Activated CD8-positive, alpha-beta T cell treated with anti-CD3 and anti-CD28 coated beads, Interleukin-2, amount 10 ng/mL, durations not matched to agents 7 days and 5 days (primary cell): Measurements from ENCODE around the gene ZSCAN9. TPM values are rescaled to one million over a fixed set of nuclear protein-coding genes. Genes with fewer than 3 reads are reported as not detected.
A peak's percentile ranks its signal among the peaks of the same experiment; 100 is the strongest.

ENCODE experiments used
- ATAC-seq: fragments of 150-1000 bp; cut with Tn5 transposase; one replicate; pipeline ENCODE4 v1.10.0; 2021; ENCODE audit warnings: moderate library complexity
- CTCF ChIA-PET: fragments of 350-600 bp; sonication (Branson Sonifier 250); formaldehyde crosslinking; loops from one replicate; lab custom pipeline; 2021; ENCODE audit warnings: antibody characterized with exemption; lab: Charles Lee
- POLR2A ChIA-PET: fragments of 350-600 bp; sonication (Branson Sonifier 250); formaldehyde crosslinking; loops from one replicate; lab custom pipeline; 2021; ENCODE audit warnings: antibody characterized with exemption; lab: Charles Lee
- DNase-seq: peaks from one replicate; pipeline ENCODE4 v3.0.0-alpha.2; 2020
- H3K27ac Mint-ChIP-seq: one replicate; pipeline ENCODE4 v1.8.0; 2021; ENCODE audit warnings: mild to moderate bottlenecking, mixed read lengths
- H3K27me3 Mint-ChIP-seq: one replicate; pipeline ENCODE4 v1.8.0; 2021; ENCODE audit warnings: low read depth, mixed read lengths
- H3K36me3 Mint-ChIP-seq: one replicate; pipeline ENCODE4 v1.8.0; 2021; ENCODE audit warnings: low read depth, mixed read lengths
- H3K4me1 Mint-ChIP-seq: one replicate; pipeline ENCODE4 v1.8.0; 2021; ENCODE audit warnings: low read depth, mixed read lengths
- H3K4me3 Mint-ChIP-seq: one replicate; pipeline ENCODE4 v1.8.0; 2021; ENCODE audit warnings: mild to moderate bottlenecking, mixed read lengths
- H3K9me3 Mint-ChIP-seq: one replicate; pipeline ENCODE4 v1.8.0; 2022; ENCODE audit warnings: mixed read lengths; ENCODE audit not compliant: insufficient read depth
- total RNA-seq, 2 experiments: library from RNA; stranded (reverse); gene quantifications; one replicate each; pipeline ENCODE4 v1.2.3, GENCODE V29; 2021

Gene ZSCAN9
- total RNA-seq, 2 experiments from 2014 or later: 4.1 to 4.5 TPM

- no peak overlapping the region for H3K27ac Mint-ChIP-seq
- peaks cover 3% of the 10 kb centered on the region for H3K9me3 Mint-ChIP-seq
- H3K36me3 Mint-ChIP-seq: peaks cover 13% of the 10 kb centered on the region
- no peak for ATAC-seq
- CTCF ChIA-PET: interaction anchor here (1.0 kb wide), 2 partner anchors 12 to 146 kb away, joined by 3 read pairs; no protein-coding TSS in a partner anchor
- H3K4me3 Mint-ChIP-seq: no peak overlapping the region
- no peak for DNase-seq
- H3K27me3 Mint-ChIP-seq: peaks cover 75% of the 10 kb centered on the region
- POLR2A ChIA-PET: no interaction called here
- peaks cover 34% of the 10 kb centered on the region for H3K4me1 Mint-ChIP-seq
These were observed 15.1 kb upstream of the ZSCAN9 start for GRCh38 chr6:28209753-28210535.

- POLR2A ChIA-PET: no interaction called here
- H3K36me3 Mint-ChIP-seq: peaks cover 8% of the 10 kb centered on the region
- DNase-seq: peak; percentile 62
These were observed 13.1 kb upstream of the ZSCAN9 start for GRCh38 chr6:28211840-28212509.

GRCh38 chr6:28212510-28213212 is 12.4 kb upstream of the ZSCAN9 start:
- ChIA-PET POLR2A (no interaction called here), CTCF (interaction anchor here (1.0 to 1.1 kb wide), 2 partner anchors 9 to 143 kb away, joined by 3 to 4 read pairs; no protein-coding TSS in a partner anchor)
- no peaks in the 10 kb centered on the region for H3K9me3 Mint-ChIP-seq
- no peak overlapping the region for H3K27ac Mint-ChIP-seq
- ATAC-seq: peak; percentile 38
- H3K4me3 Mint-ChIP-seq: peak overlapping the region; percentile 68
- H3K4me1 Mint-ChIP-seq: peaks cover 27% of the 10 kb centered on the region
- H3K27me3 Mint-ChIP-seq: peaks cover 72% of the 10 kb centered on the region
- H3K36me3 Mint-ChIP-seq: peaks cover 2% of the 10 kb centered on the region
- peak; percentile 57 for DNase-seq

More at GRCh38 chr6:28211840-28212509, 13.1 kb upstream of the ZSCAN9 start:
- Mint-ChIP-seq H3K4me3 (peak overlapping the region; percentile 68), H3K9me3 (peaks cover 3% of the 10 kb centered on the region), H3K4me1 (peaks cover 33% of the 10 kb centered on the region), H3K27me3 (peaks cover 76% of the 10 kb centered on the region), H3K27ac (no peak overlapping the region)
- peak; percentile 41 for ATAC-seq
- CTCF ChIA-PET: interaction anchor here (1.0 to 1.1 kb wide), 2 partner anchors 10 to 144 kb away, joined by 3 to 4 read pairs; no protein-coding TSS in a partner anchor

GRCh38 chr6:28213213-28213523 is 11.9 kb upstream of the ZSCAN9 start:
- peaks cover 25% of the 10 kb centered on the region for H3K4me1 Mint-ChIP-seq
- no peak for DNase-seq
- CTCF ChIA-PET: no interaction called here
- POLR2A ChIA-PET: no interaction called here
- no peak overlapping the region for H3K27ac Mint-ChIP-seq
- H3K4me3 Mint-ChIP-seq: peak overlapping the region; percentile 26
- H3K36me3 Mint-ChIP-seq: peaks cover 2% of the 10 kb centered on the region
- peaks cover 72% of the 10 kb centered on the region for H3K27me3 Mint-ChIP-seq
- ATAC-seq: no peak
- no peaks in the 10 kb centered on the region for H3K9me3 Mint-ChIP-seq

- ChIA-PET CTCF (no interaction called here), POLR2A (no interaction called here)
- H3K27me3 Mint-ChIP-seq: peaks cover 61% of the 10 kb centered on the region
- no peak for ATAC-seq
- H3K4me3 Mint-ChIP-seq: no peak overlapping the region
- H3K27ac Mint-ChIP-seq: no peak overlapping the region
- peaks cover 29% of the 10 kb centered on the region for H3K4me1 Mint-ChIP-seq
- peaks cover 2% of the 10 kb centered on the region for H3K36me3 Mint-ChIP-seq
- no peaks in the 10 kb centered on the region for H3K9me3 Mint-ChIP-seq
- no peak for DNase-seq
These were observed 9.7 kb upstream of the ZSCAN9 start for GRCh38 chr6:28215425-28215824.

GRCh38 chr6:28217890-28218289 is 7.2 kb upstream of the ZSCAN9 start:
- H3K27ac Mint-ChIP-seq: no peak overlapping the region
- DNase-seq (no peak), ATAC-seq (no peak)
- no peaks in the 10 kb centered on the region for H3K9me3 Mint-ChIP-seq
- ChIA-PET POLR2A (interaction anchor here (2.0 kb wide), 1 partner anchor 77 kb away, joined by 7 read pairs; the partner anchor contains the start of gene ZKSCAN8), CTCF (interaction anchor here (1.1 to 2.3 kb wide), 3 partner anchors 9 to 137 kb away, joined by 3 to 6 read pairs (median 5); partner anchors contain the start of gene ZKSCAN8)
- peak overlapping the region; percentile 26 for H3K4me3 Mint-ChIP-seq
- peaks cover 15% of the 10 kb centered on the region for H3K4me1 Mint-ChIP-seq
- peaks cover 65% of the 10 kb centered on the region for H3K27me3 Mint-ChIP-seq
- H3K36me3 Mint-ChIP-seq: no peaks in the 10 kb centered on the region

- Mint-ChIP-seq H3K27me3 (peaks cover 66% of the 10 kb centered on the region), H3K9me3 (no peaks in the 10 kb centered on the region), H3K4me1 (peaks cover 12% of the 10 kb centered on the region), H3K4me3 (peak overlapping the region; percentile 72), H3K27ac (no peak overlapping the region), H3K36me3 (no peaks in the 10 kb centered on the region)
- ATAC-seq (peak; percentile 86), DNase-seq (peak; percentile 39)
- CTCF ChIA-PET: interaction anchor here (1.1 to 2.3 kb wide), 4 partner anchors 8 to 137 kb away, joined by 3 to 6 read pairs (median 4); partner anchors contain the start of gene ZKSCAN8
- POLR2A ChIA-PET: interaction anchor here (2.0 kb wide), 1 partner anchor 77 kb away, joined by 7 read pairs; the partner anchor contains the start of gene ZKSCAN8
These were observed 6.5 kb upstream of the ZSCAN9 start for GRCh38 chr6:28218312-28219248.

- no peak for ATAC-seq
- no peak for DNase-seq
- ChIA-PET CTCF (interaction anchor here (1.3 kb wide), 1 partner anchor 134 kb away, joined by 4 read pairs; no protein-coding TSS in a partner anchor), POLR2A (interaction anchor here (1.0 kb wide), 1 partner anchor 69 kb away, joined by 3 read pairs; no protein-coding TSS in a partner anchor)
- Mint-ChIP-seq H3K27ac (no peak overlapping the region), H3K36me3 (no peaks in the 10 kb centered on the region), H3K9me3 (no peaks in the 10 kb centered on the region), H3K4me1 (peaks cover 18% of the 10 kb centered on the region), H3K27me3 (peaks cover 56% of the 10 kb centered on the region), H3K4me3 (no peak overlapping the region)
These were observed 4.6 kb upstream of the ZSCAN9 start for GRCh38 chr6:28220257-28221133.

- H3K27me3 Mint-ChIP-seq: peaks cover 32% of the 10 kb centered on the region
- no peak overlapping the region for H3K27ac Mint-ChIP-seq
- H3K4me3 Mint-ChIP-seq: peak overlapping the region; percentile 80
- H3K36me3 Mint-ChIP-seq: peaks cover 14% of the 10 kb centered on the region
- CTCF ChIA-PET: no interaction called here
- POLR2A ChIA-PET: no interaction called here
- ATAC-seq (no peak), DNase-seq (no peak)
- H3K9me3 Mint-ChIP-seq: no peaks in the 10 kb centered on the region
- H3K4me1 Mint-ChIP-seq: peaks cover 35% of the 10 kb centered on the region
These were observed 682 bp upstream of the ZSCAN9 start for GRCh38 chr6:28224131-28225055.
